ENCODE data around the gene PPP1R27. TPM values are rescaled to one million over a fixed set of nuclear protein-coding genes. Genes with fewer than 3 reads are reported as not detected.
A peak's percentile ranks its signal among the peaks of the same experiment; 100 is the strongest.

Gene PPP1R27
- total and polyA plus RNA-seq, 9 of the 15 experiments (the other 6 are each of a cell fraction or from before 2014, with no cell fraction given), result 0.29 to 6.9 (median 1.5) TPM; not detected in 2

GRCh38 chr17:81859906-81860755 is 25.3 kb upstream of the PPP1R27 start, which contains the start of gene P4HB (continued):
- TF ChIP-seq ERF (CRISPR knock-in tag; IDR thresholded peaks at IDR 0.05) (no peak), ARNT (IDR thresholded peaks at IDR 0.05) (no peak), CBFA2T2 (conservative IDR thresholded peaks at IDR 0.05) (no peak), FOSL1 (tag; conservative IDR thresholded peaks at IDR 0.05) (no peak), ZC3H11A (IDR thresholded peaks at IDR 0.05; ENCODE audit: low read depth, low read length) (no peak), CBX8 (IDR thresholded peaks at IDR 0.05; ENCODE audit: borderline replicate concordance, extremely low read depth, low read depth, low read length, poor library complexity, severe bottlenecking) (no peak), ZNF347 (CRISPR knock-in tag; IDR thresholded peaks at IDR 0.05; ENCODE audit: low read depth) (no peak), PTBP1 (IDR thresholded peaks at IDR 0.05; ENCODE audit: low read depth, low read length) (no peak), ZNF561 (CRISPR knock-in tag; conservative IDR thresholded peaks at IDR 0.05) (no peak), MXI1 (IDR thresholded peaks at IDR 0.05; ENCODE audit: low read depth, low read length) (0 out of 2 replicates have a peak, but pooled peaks have one; percentile 9), ZNF76 (CRISPR knock-in tag; IDR thresholded peaks at IDR 0.05; ENCODE audit: borderline replicate concordance) (no peak), MYC (IDR thresholded peaks at IDR 0.05; ENCODE audit: low read depth, low read length) (peak; percentile 60; the same call in 1 of the 2 replicates), MYC (CRISPR knock-in tag; IDR thresholded peaks at IDR 0.05; ENCODE audit: borderline replicate concordance, low read depth) (no peak), CREB3 (tag; conservative IDR thresholded peaks at IDR 0.05; ENCODE audit: low read depth) (no peak), MAFG (tag; conservative IDR thresholded peaks at IDR 0.05) (no peak), STAT5B (CRISPR knock-in tag; IDR thresholded peaks at IDR 0.05) (no peak), TAF9B (IDR thresholded peaks at IDR 0.05; ENCODE audit: partially characterized antibody) (no peak), ZFP1 (CRISPR knock-in tag; IDR thresholded peaks at IDR 0.05) (no peak), ETV5 (CRISPR knock-in tag; IDR thresholded peaks at IDR 0.05; ENCODE audit: low read depth) (peak; percentile 15; the same call in 1 of the 2 replicates), ELF2 (CRISPR knock-in tag; IDR thresholded peaks at IDR 0.05) (no peak)
- TF ChIP-seq, protein P1, sequence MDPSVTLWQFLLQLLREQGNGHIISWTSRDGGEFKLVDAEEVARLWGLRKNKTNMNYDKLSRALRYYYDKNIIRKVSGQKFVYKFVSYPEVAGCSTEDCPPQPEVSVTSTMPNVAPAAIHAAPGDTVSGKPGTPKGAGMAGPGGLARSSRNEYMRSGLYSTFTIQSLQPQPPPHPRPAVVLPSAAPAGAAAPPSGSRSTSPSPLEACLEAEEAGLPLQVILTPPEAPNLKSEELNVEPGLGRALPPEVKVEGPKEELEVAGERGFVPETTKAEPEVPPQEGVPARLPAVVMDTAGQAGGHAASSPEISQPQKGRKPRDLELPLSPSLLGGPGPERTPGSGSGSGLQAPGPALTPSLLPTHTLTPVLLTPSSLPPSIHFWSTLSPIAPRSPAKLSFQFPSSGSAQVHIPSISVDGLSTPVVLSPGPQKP (CRISPR knock-in tag; IDR thresholded peaks at IDR 0.05), result no peak
- TF ChIP-seq, protein P2, sequence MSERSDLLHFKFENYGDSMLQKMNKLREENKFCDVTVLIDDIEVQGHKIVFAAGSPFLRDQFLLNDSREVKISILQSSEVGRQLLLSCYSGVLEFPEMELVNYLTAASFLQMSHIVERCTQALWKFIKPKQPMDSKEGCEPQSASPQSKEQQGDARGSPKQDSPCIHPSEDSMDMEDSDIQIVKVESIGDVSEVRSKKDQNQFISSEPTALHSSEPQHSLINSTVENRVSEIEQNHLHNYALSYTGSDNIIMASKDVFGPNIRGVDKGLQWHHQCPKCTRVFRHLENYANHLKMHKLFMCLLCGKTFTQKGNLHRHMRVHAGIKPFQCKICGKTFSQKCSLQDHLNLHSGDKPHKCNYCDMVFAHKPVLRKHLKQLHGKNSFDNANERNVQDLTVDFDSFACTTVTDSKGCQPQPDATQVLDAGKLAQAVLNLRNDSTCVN (CRISPR knock-in tag; IDR thresholded peaks at IDR 0.05), result no peak
- TF ChIP-seq, protein P3, sequence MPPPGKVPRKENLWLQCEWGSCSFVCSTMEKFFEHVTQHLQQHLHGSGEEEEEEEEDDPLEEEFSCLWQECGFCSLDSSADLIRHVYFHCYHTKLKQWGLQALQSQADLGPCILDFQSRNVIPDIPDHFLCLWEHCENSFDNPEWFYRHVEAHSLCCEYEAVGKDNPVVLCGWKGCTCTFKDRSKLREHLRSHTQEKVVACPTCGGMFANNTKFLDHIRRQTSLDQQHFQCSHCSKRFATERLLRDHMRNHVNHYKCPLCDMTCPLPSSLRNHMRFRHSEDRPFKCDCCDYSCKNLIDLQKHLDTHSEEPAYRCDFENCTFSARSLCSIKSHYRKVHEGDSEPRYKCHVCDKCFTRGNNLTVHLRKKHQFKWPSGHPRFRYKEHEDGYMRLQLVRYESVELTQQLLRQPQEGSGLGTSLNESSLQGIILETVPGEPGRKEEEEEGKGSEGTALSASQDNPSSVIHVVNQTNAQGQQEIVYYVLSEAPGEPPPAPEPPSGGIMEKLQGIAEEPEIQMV (tag; conservative IDR thresholded peaks at IDR 0.05; ENCODE audit: low read depth), result no peak
